ENCODE results near the gene LOC101059915.

LOC101059915 gene

DNA sequence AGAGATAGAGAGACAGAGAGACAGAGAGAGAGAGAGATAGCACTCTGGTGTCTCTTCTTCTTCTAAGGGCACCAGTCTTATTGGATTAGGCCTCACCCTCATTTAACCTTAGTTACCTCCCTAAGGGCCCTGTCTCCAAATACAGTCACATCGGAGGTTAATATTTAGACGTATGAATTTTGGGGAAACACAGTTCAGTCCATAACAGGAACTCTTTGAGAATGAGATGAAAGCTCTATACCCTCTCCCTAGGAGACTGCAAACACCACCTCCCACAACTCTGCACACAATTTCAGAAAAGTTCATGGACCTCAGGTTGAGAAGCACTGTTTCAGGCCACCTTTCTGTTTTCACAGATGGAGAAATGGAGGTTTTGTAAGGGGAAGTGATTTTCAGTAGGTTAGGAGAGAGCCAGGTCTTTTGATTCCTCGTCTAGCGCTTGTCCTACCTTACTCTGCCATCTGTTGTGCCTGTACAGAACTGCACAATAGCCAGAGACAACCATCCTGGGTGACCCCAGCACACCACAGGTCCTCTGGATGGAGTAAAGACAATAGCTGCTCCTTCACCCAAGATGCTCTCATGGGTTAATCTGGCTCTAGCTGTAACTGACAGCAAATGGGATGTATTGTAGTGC is 16.9 kb upstream of the LOC101059915 start:
- ATAC-seq (ENCODE audit: insufficient read depth, low FRiP score): no peak
- H3K27me3 ChIP-seq (ENCODE audit: control insufficient read depth in 3 of 3, insufficient read depth in 3 of 3, low read length in 2 of 3): no peaks in the 10 kb centered on the region
- DNase-seq: no peak
- no peaks in the 10 kb centered on the region for H3K9me3 ChIP-seq (ENCODE audit: control insufficient read depth in 4 of 4, insufficient read depth in 3 of 4, low read length in 3 of 4)
- no peaks in the 10 kb centered on the region for H3K36me3 ChIP-seq (ENCODE audit: control insufficient read depth in 4 of 4, insufficient read depth in 4 of 4, low read length in 4 of 4)
- no peak overlapping the region for H3K4me3 ChIP-seq
- 41 to 59% methylated on average over 4 of the region's 4 CpGs for WGBS, 2 donors
- TF ChIP-seq, protein P1, sequence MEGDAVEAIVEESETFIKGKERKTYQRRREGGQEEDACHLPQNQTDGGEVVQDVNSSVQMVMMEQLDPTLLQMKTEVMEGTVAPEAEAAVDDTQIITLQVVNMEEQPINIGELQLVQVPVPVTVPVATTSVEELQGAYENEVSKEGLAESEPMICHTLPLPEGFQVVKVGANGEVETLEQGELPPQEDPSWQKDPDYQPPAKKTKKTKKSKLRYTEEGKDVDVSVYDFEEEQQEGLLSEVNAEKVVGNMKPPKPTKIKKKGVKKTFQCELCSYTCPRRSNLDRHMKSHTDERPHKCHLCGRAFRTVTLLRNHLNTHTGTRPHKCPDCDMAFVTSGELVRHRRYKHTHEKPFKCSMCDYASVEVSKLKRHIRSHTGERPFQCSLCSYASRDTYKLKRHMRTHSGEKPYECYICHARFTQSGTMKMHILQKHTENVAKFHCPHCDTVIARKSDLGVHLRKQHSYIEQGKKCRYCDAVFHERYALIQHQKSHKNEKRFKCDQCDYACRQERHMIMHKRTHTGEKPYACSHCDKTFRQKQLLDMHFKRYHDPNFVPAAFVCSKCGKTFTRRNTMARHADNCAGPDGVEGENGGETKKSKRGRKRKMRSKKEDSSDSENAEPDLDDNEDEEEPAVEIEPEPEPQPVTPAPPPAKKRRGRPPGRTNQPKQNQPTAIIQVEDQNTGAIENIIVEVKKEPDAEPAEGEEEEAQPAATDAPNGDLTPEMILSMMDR (IDR thresholded peaks at IDR 0.05; ENCODE audit: control extremely low read depth, extremely low read depth): no peak
- H3K27ac ChIP-seq (ENCODE audit: low read depth in 1 of 2, low read length in 1 of 2): no peak overlapping the region
- H3K9ac ChIP-seq (ENCODE audit: insufficient read depth in 1 of 2, low read length in 2 of 2): no peak overlapping the region
- no peaks in the 10 kb centered on the region for H3K4me1 ChIP-seq (ENCODE audit: control insufficient read depth in 5 of 5, insufficient read depth in 5 of 5, low read length in 5 of 5)

DNA sequence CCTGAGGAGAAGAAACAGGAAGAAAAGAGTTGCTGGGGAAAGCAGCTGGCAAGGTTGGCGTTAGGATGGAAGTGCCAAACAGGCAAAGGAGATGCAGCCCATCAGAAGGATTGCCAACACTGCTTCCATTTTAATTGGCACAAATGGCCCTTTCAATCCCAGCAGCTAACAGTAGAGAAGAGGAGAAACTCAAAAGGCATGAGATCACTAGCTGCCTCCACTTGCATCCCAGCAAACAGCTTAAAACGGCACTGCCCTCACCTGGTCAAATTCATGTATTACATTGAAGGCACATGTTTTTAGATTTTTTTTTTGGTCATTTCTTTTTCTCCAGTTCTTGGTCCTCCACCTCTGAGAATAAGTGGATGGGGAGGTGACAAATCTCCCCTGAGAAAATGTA is 14.9 kb upstream of the LOC101059915 start:
- TF ChIP-seq, protein P1 (IDR thresholded peaks at IDR 0.05; ENCODE audit: control extremely low read depth, extremely low read depth): peak; percentile 69
- no peaks in the 10 kb centered on the region for H3K9me3 ChIP-seq (ENCODE audit: control insufficient read depth in 4 of 4, insufficient read depth in 3 of 4, low read length in 3 of 4)
- H3K4me3 ChIP-seq: no peak overlapping the region
- no peak overlapping the region for H3K27ac ChIP-seq (ENCODE audit: low read depth in 1 of 2, low read length in 1 of 2)
- H3K27me3 ChIP-seq (ENCODE audit: control insufficient read depth in 3 of 3, insufficient read depth in 3 of 3, low read length in 2 of 3): no peaks in the 10 kb centered on the region
- ATAC-seq (ENCODE audit: insufficient read depth, low FRiP score) (peak; percentile 81), DNase-seq (peak; percentile 32 to 75 (median 65))
- H3K9ac ChIP-seq (ENCODE audit: insufficient read depth in 1 of 2, low read length in 2 of 2): no peak overlapping the region
- H3K4me1 ChIP-seq (ENCODE audit: control insufficient read depth in 5 of 5, insufficient read depth in 5 of 5, low read length in 5 of 5): no peaks in the 10 kb centered on the region
- no peaks in the 10 kb centered on the region for H3K36me3 ChIP-seq (ENCODE audit: control insufficient read depth in 4 of 4, insufficient read depth in 4 of 4, low read length in 4 of 4)
- WGBS, 2 donors: 25 to 31% methylated on average over 2 of the region's 2 CpGs

DNA sequence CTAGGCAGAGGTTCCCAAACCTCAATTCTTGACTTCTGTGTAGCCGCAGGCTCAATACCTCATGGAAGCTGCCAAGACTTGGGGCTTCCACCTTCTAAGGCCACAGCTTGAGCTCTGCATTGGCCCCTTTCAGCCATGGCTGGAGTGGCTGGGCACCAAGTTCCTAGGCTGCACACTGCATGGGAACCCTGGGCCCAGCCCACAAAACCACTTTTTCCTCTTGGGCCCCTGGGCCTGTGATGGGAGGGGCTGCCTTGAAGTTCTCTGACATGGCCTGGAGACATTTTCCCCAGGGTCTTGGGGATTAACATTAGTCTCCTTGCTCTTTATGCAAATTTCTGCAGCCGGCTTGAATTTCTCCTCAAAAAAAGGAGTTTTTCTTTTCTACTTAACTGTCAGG is 14.0 kb upstream of the LOC101059915 start:
- Histone ChIP-seq H3K4me1 (ENCODE audit: control insufficient read depth in 5 of 5, insufficient read depth in 5 of 5, low read length in 5 of 5) (no peaks in the 10 kb centered on the region), H3K4me3 (no peak overlapping the region), H3K36me3 (ENCODE audit: control insufficient read depth in 4 of 4, insufficient read depth in 4 of 4, low read length in 4 of 4) (no peaks in the 10 kb centered on the region), H3K9ac (ENCODE audit: insufficient read depth in 1 of 2, low read length in 2 of 2) (no peak overlapping the region), H3K27me3 (ENCODE audit: control insufficient read depth in 3 of 3, insufficient read depth in 3 of 3, low read length in 2 of 3) (no peaks in the 10 kb centered on the region), H3K27ac (ENCODE audit: low read depth in 1 of 2, low read length in 1 of 2) (no peak overlapping the region), H3K9me3 (ENCODE audit: control insufficient read depth in 4 of 4, insufficient read depth in 3 of 4, low read length in 3 of 4) (no peaks in the 10 kb centered on the region)
- WGBS, 2 donors: 83 to 94% methylated on average over 2 of the region's 2 CpGs
- TF ChIP-seq, protein P1 (IDR thresholded peaks at IDR 0.05; ENCODE audit: control extremely low read depth, extremely low read depth): no peak
- DNase-seq (no peak), ATAC-seq (ENCODE audit: insufficient read depth, low FRiP score) (no peak)

DNA sequence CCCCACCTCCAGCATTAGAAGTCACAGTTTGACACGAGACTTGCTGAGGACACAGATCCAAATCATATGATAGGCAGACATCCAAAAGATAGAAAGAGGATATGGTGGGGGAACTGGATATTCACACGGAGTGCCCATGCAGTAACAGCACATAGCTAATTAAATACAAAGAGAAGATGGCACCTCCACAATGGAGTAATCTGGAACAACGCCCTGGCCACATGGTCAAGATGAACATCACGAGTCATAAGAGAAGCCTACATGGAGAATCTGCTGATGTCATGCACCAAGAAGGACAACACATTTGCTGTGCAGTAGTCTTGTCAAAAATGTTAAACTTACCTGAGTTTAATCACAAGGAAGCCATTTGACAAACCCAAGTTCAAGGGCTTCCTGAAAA is 10.1 kb upstream of the LOC101059915 start:
- DNase-seq (no peak), ATAC-seq (ENCODE audit: insufficient read depth, low FRiP score) (no peak)
- Histone ChIP-seq H3K27me3 (ENCODE audit: control insufficient read depth in 3 of 3, insufficient read depth in 3 of 3, low read length in 2 of 3) (no peaks in the 10 kb centered on the region), H3K27ac (ENCODE audit: low read depth in 1 of 2, low read length in 1 of 2) (no peak overlapping the region), H3K4me3 (no peak overlapping the region), H3K4me1 (ENCODE audit: control insufficient read depth in 5 of 5, insufficient read depth in 5 of 5, low read length in 5 of 5) (no peaks in the 10 kb centered on the region), H3K36me3 (ENCODE audit: control insufficient read depth in 4 of 4, insufficient read depth in 4 of 4, low read length in 4 of 4) (no peaks in the 10 kb centered on the region), H3K9me3 (ENCODE audit: control insufficient read depth in 4 of 4, insufficient read depth in 3 of 4, low read length in 3 of 4) (peaks cover 0 to 2% (median 0%) of the 10 kb centered on the region in 4 donors), H3K9ac (ENCODE audit: insufficient read depth in 1 of 2, low read length in 2 of 2) (no peak overlapping the region)
- TF ChIP-seq, protein P1 (IDR thresholded peaks at IDR 0.05; ENCODE audit: control extremely low read depth, extremely low read depth): no peak
- WGBS, 2 donors: 78 to 84% methylated on average over 4 of the region's 4 CpGs

All from lung (tissue), 11 donors.